Ishikawa (cell line): Measurements from ENCODE around the gene C2CD4B.
A peak's percentile ranks its signal among the peaks of the same experiment; 100 is the strongest.

Experiments used
- CEBPB ChIP-seq: IDR thresholded peaks from 2 replicates; pipeline ENCODE4 v1.6.1; 2012
- CREB1 ChIP-seq: IDR thresholded peaks from 2 replicates; pipeline ENCODE4 v1.6.1; 2012; ENCODE audit warnings: low read depth
- EGR1 ChIP-seq: IDR thresholded peaks from 2 replicates; pipeline ENCODE4 v1.6.1; 2012
- EP300 ChIP-seq: IDR thresholded peaks from 2 replicates; pipeline ENCODE4 v1.6.1; 2012; ENCODE audit warnings: borderline replicate concordance
- FOXM1 ChIP-seq: IDR thresholded peaks from 2 replicates; pipeline ENCODE4 v1.6.1; 2012; ENCODE audit warnings: low read depth, borderline replicate concordance
- MAX ChIP-seq: IDR thresholded peaks from 2 replicates; pipeline ENCODE4 v1.6.1; 2012
- NFIC ChIP-seq: IDR thresholded peaks from 2 replicates; pipeline ENCODE4 v1.6.1; 2012
- RAD21 ChIP-seq: IDR thresholded peaks from 2 replicates; pipeline ENCODE4 v1.6.1; 2012; ENCODE audit warnings: low read depth
- REST ChIP-seq: IDR thresholded peaks from 2 replicates; pipeline ENCODE4 v1.6.1; 2012; ENCODE audit warnings: low read depth, mild to moderate bottlenecking
- TAF1 ChIP-seq: IDR thresholded peaks from 2 replicates; pipeline ENCODE4 v1.6.1; 2012; ENCODE audit warnings: low read depth, mild to moderate bottlenecking
- TCF12 ChIP-seq: IDR thresholded peaks from 2 replicates; pipeline ENCODE4 v1.6.1; 2012; ENCODE audit warnings: low read depth
- TEAD4 ChIP-seq: IDR thresholded peaks from 2 replicates; pipeline ENCODE4 v1.6.1; 2012
- USF1 ChIP-seq: IDR thresholded peaks from 2 replicates; pipeline ENCODE4 v1.6.1; 2012
- YY1 ChIP-seq: IDR thresholded peaks from 2 replicates; pipeline ENCODE4 v1.6.1; 2012; ENCODE audit warnings: low read depth
- ZBTB7A ChIP-seq: IDR thresholded peaks from 2 replicates; pipeline ENCODE4 v1.6.1; 2012; ENCODE audit warnings: low read depth

C2CD4B gene

GRCh38 chr15:62121273-62122015 lies 43.6 kb downstream of the C2CD4B start:
- TF ChIP-seq REST (no peak), RAD21 (no peak), YY1 (no peak), MAX (no peak), EP300 (no peak), TCF12 (no peak), TEAD4 (no peak), CEBPB (no peak), USF1 (no peak)

GRCh38 chr15:62120776-62121175 lies 44.3 kb downstream of the C2CD4B start:
- no peak for TF ChIP-seq MAX
- no peak for TF ChIP-seq RAD21
- TF ChIP-seq TCF12: no peak
- no peak for TF ChIP-seq CREB1
- TF ChIP-seq EGR1: no peak
- no peak for TF ChIP-seq NFIC
- no peak for TF ChIP-seq CEBPB
- TF ChIP-seq REST: no peak
- TF ChIP-seq EP300: no peak
- no peak for TF ChIP-seq ZBTB7A
- no peak for TF ChIP-seq TEAD4
- no peak for TF ChIP-seq FOXM1
- no peak for TF ChIP-seq USF1
- no peak for TF ChIP-seq YY1
- no peak for TF ChIP-seq TAF1

- no peak for TF ChIP-seq RAD21
- TF ChIP-seq TCF12: no peak
- no peak for TF ChIP-seq REST
- TF ChIP-seq YY1: no peak
- TF ChIP-seq EGR1: no peak
- TF ChIP-seq CREB1: no peak
- TF ChIP-seq FOXM1: no peak
- TF ChIP-seq USF1: no peak
- TF ChIP-seq CEBPB: no peak
Measured at GRCh38 chr15:62119874-62120273, 45.2 kb downstream of the C2CD4B start.

- peak; percentile 79 for TF ChIP-seq CEBPB
- TF ChIP-seq RAD21: no peak
- TF ChIP-seq YY1: no peak
- TF ChIP-seq EP300: no peak
Measured at GRCh38 chr15:62119227-62119864, 45.7 kb downstream of the C2CD4B start.
